ENCODE data around the gene NDUFA9.

Gene NDUFA9

DNA sequence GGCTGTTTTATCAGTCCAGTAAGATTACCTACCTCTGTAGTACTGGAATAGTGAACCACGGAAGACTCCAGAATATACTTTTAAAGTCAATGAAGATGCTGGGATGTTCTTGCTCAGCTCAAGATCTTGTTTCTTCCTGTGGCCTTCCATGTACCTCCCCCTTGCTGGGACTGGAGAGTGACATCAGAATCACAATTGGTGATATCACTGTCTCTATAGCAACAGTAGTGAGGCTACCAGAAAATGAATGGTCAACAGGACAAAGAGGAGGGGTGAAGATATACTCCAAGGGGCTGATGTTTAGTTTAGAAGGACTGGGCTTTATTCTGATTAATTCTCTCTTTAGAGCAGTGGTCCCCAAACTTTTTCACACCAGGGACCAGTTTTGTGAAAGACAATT is 3.9 kb upstream of the NDUFA9 start:
- TF ChIP-seq CTCF (IDR thresholded peaks at IDR 0.05; ENCODE audit: insufficient read depth, low read depth, low read length, missing control alignments): no peak
- DNase-seq (ENCODE audit: low read depth): no peak
- H3K4me3 ChIP-seq (ENCODE audit: low read length): no peak overlapping the region

DNA sequence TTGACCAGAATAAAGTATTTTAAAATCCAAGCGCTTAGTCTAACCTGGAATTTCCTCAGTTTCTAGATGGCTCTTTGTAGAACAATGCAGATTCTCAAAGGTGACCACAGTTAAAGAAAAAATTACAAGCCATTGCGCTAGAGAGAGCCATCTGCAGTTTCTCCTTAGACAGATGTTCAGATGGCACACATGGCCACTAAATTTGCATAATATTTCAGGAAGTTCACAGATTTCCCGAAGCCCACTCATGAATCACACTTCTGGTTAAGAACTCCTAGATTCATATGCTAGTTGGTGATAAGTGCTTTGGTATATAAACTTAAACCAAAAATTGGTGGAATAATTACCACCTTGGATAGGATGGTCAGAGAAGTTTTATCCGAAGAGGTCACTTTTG is 812 bp upstream of the NDUFA9 start:
- TF ChIP-seq CTCF (IDR thresholded peaks at IDR 0.05; ENCODE audit: insufficient read depth, low read depth, low read length, missing control alignments): no peak
- DNase-seq (ENCODE audit: low read depth): no peak
- H3K4me3 ChIP-seq (ENCODE audit: low read length): peak overlapping the region; percentile 57

GRCh38 chr12:4649358-4649661 is 396 bp downstream of the NDUFA9 start:
- TF ChIP-seq CTCF (IDR thresholded peaks at IDR 0.05; ENCODE audit: insufficient read depth, low read depth, low read length, missing control alignments): no peak
- H3K4me3 ChIP-seq (ENCODE audit: low read length): peak overlapping the region; percentile 57
- no peak for DNase-seq (ENCODE audit: low read depth)

DNA sequence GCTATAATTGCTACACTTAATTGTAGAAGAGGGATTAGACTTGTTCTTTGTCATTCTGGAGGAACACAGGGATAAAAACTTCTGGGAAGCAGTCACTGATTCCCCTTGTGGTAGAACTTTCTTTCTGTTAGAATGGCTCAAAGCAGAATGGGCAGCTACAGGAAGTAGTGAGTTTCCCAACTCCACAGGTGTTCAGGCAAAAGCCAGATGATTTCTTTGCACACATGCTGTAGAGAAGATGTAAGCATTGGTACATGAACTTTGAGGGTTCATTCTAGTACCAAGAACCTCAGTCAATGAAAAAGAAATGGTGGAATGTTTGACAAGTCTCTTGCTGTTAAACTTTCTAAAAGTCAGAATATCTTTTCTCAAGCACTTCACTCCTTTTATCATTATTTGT is 4.3 kb downstream of the NDUFA9 start:
- H3K4me3 ChIP-seq (ENCODE audit: low read length): no peak overlapping the region
- peak; percentile 3 for TF ChIP-seq CTCF (IDR thresholded peaks at IDR 0.05; ENCODE audit: insufficient read depth, low read depth, low read length, missing control alignments)
- DNase-seq (ENCODE audit: low read depth): no peak

GRCh38 chr12:4653691-4654090 is 4.8 kb downstream of the NDUFA9 start:
- no peak for TF ChIP-seq CTCF (IDR thresholded peaks at IDR 0.05; ENCODE audit: insufficient read depth, low read depth, low read length, missing control alignments)
- no peak overlapping the region for H3K4me3 ChIP-seq (ENCODE audit: low read length)
- DNase-seq (ENCODE audit: low read depth): no peak

- no peak overlapping the region for H3K4me3 ChIP-seq (ENCODE audit: low read length)
- TF ChIP-seq CTCF (IDR thresholded peaks at IDR 0.05; ENCODE audit: insufficient read depth, low read depth, low read length, missing control alignments): no peak
- peak; percentile 77 for DNase-seq (ENCODE audit: low read depth)
Observed at GRCh38 chr12:4663971-4664505, 15.1 kb downstream of the NDUFA9 start.

DNA sequence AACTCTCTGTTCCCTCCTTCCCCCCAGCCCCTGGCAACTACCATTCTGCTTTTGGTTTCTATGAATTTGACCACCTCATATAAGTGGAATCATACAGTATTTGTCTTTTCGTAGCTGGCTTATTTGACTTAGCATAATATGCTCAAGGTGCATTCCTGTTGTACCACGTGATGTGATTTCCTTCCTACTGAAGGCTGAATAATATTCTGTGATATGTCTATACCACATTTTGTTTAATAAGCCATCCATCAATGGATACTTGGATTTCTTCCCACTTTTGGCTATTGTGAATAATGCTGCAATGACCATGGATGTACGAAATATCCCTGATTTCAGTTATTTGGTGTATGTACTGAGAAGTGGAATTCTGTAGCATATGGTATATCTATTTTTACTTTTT is 16.3 kb downstream of the NDUFA9 start:
- no peak for DNase-seq (ENCODE audit: low read depth)
- TF ChIP-seq CTCF (IDR thresholded peaks at IDR 0.05; ENCODE audit: insufficient read depth, low read depth, low read length, missing control alignments): no peak
- no peak overlapping the region for H3K4me3 ChIP-seq (ENCODE audit: low read length)
